GM12878 (cell line): ENCODE data around the gene NAP1L1. TPM values are rescaled to one million over a fixed set of nuclear protein-coding genes. Genes with fewer than 3 reads are reported as not detected.

Experiments
- ATF3 ChIP-seq: IDR thresholded peaks from 2 replicates; pipeline ENCODE4 v1.6.1; 2011; ENCODE audit warnings: low read depth, mild to moderate bottlenecking, low read length, moderate library complexity, borderline replicate concordance; ENCODE audit errors: extremely low read depth
- CBX3 ChIP-seq: fragments of 200-600 bp; sonication (generic); IDR thresholded peaks from 2 replicates; pipeline ENCODE4 v1.6.1; 2016; ENCODE audit warnings: low read depth, borderline replicate concordance
- CREM ChIP-seq: IDR thresholded peaks from 2 replicates; pipeline ENCODE4 v1.6.1; 2014; ENCODE audit warnings: antibody characterized with exemption, low read depth
- DPF2 ChIP-seq: fragments of 450-650 bp; IDR thresholded peaks from 2 replicates; pipeline ENCODE4 v1.6.1; 2017; ENCODE audit warnings: mild to moderate bottlenecking
- EED ChIP-seq: sonication (generic); IDR thresholded peaks from 2 replicates; pipeline ENCODE4 v1.6.1; 2016; ENCODE audit warnings: antibody characterized with exemption, low read depth
- GATAD2B ChIP-seq: fragments of 450-650 bp; conservative IDR thresholded peaks from 2 replicates; pipeline ENCODE4 v1.6.1; 2017; ENCODE audit warnings: low read depth, mild to moderate bottlenecking, moderate library complexity
- HDAC6 ChIP-seq: fragments of 200-600 bp; sonication (generic); IDR thresholded peaks from one replicate; pipeline ENCODE4 v1.8.0; 2017; ENCODE audit warnings: antibody characterized with exemption; ENCODE audit not compliant: unreplicated experiment
- IRF5 ChIP-seq: fragments of 450-650 bp; IDR thresholded peaks from 2 replicates; pipeline ENCODE4 v1.6.1; 2017; ENCODE audit warnings: borderline replicate concordance
- KLF5 ChIP-seq: fragments of 450-650 bp; IDR thresholded peaks from 2 replicates; pipeline ENCODE4 v1.6.1; 2014; ENCODE audit warnings: mild to moderate bottlenecking; ENCODE audit not compliant: partially characterized antibody
- MEF2B ChIP-seq: fragments of 450-650 bp; IDR thresholded peaks from 2 replicates; pipeline ENCODE4 v1.6.1; 2018; ENCODE audit warnings: mild to moderate bottlenecking, moderate library complexity; ENCODE audit not compliant: partially characterized antibody, poor library complexity, severe bottlenecking
- MTA2 ChIP-seq: fragments of 450-650 bp; IDR thresholded peaks from 2 replicates; pipeline ENCODE4 v1.6.1; 2016; ENCODE audit warnings: low read depth, mild to moderate bottlenecking, moderate library complexity
- MYC ChIP-seq: IDR thresholded peaks from 2 replicates; pipeline ENCODE4 v1.6.1; 2011; ENCODE audit warnings: mild to moderate bottlenecking, low read length, moderate library complexity, inconsistent platforms; ENCODE audit not compliant: insufficient read depth, insufficient replicate concordance, insufficient read length, severe bottlenecking
- NBN ChIP-seq: fragments of 450-650 bp; IDR thresholded peaks from 2 replicates; pipeline ENCODE4 v1.6.1; 2016
- NFYB ChIP-seq: IDR thresholded peaks from 2 replicates; pipeline ENCODE4 v1.6.1; 2011; ENCODE audit warnings: low read depth, mild to moderate bottlenecking, low read length, improper control_type of control experiment, moderate library complexity; ENCODE audit not compliant: insufficient read depth
- NR2C1 ChIP-seq: fragments of 450-650 bp; IDR thresholded peaks from 2 replicates; pipeline ENCODE4 v1.6.1; 2017; ENCODE audit warnings: antibody characterized with exemption, mild to moderate bottlenecking, moderate library complexity
- PBX3 ChIP-seq: IDR thresholded peaks from 2 replicates; pipeline ENCODE4 v1.6.1; 2011; ENCODE audit warnings: mild to moderate bottlenecking, low read depth, low read length, moderate library complexity; ENCODE audit not compliant: insufficient replicate concordance
- POU2F2 ChIP-seq: IDR thresholded peaks from 3 replicates; pipeline ENCODE4 v1.6.1; 2011; ENCODE audit warnings: low read depth, mild to moderate bottlenecking, low read length, borderline replicate concordance
- SIN3A ChIP-seq: IDR thresholded peaks from 2 replicates; pipeline ENCODE4 v1.6.1; 2012; ENCODE audit warnings: low read depth, low read length, improper control_type of control experiment
- SP1 ChIP-seq: IDR thresholded peaks from one replicate; pipeline ENCODE4 v1.6.1; 2011; ENCODE audit warnings: low read depth, low read length
- SREBF2 ChIP-seq: IDR thresholded peaks from 2 replicates; pipeline ENCODE4 v1.6.1; 2012; ENCODE audit warnings: mild to moderate bottlenecking, low read length
- SUZ12 ChIP-seq: fragments of 200-600 bp; sonication (generic); IDR thresholded peaks from one replicate; pipeline ENCODE4 v1.6.1; 2018; ENCODE audit warnings: antibody characterized with exemption, mild to moderate bottlenecking; ENCODE audit not compliant: unreplicated experiment
- TAF1 ChIP-seq: IDR thresholded peaks from 2 replicates; pipeline ENCODE4 v1.6.1; 2011; ENCODE audit warnings: mild to moderate bottlenecking, low read depth, low read length, borderline replicate concordance
- TCF7 ChIP-seq: IDR thresholded peaks from 2 replicates; pipeline ENCODE4 v1.6.1; 2014; ENCODE audit warnings: antibody characterized with exemption, borderline replicate concordance
- YY1 ChIP-seq: IDR thresholded peaks from 2 replicates; pipeline ENCODE4 v1.6.1; 2011; ENCODE audit warnings: low read depth, mild to moderate bottlenecking, low read length
- ZBED1 ChIP-seq: IDR thresholded peaks from 2 replicates; pipeline ENCODE4 v1.6.1; 2016; ENCODE audit warnings: borderline replicate concordance
- ZNF24 ChIP-seq: fragments of 450-650 bp; IDR thresholded peaks from 2 replicates; pipeline ENCODE4 v1.6.1; 2017; ENCODE audit warnings: antibody characterized with exemption, mild to moderate bottlenecking
- polyA plus RNA-seq, 11 experiments: library from polyadenylated mRNA; depleted of rRNA in 4 of 11; unstranded in 6 of 11; stranded (reverse) in 5 of 11; fragments of >200 nt; fragmentation: Nextera tagmentation in 4 of 11; fragmentation: Illumina TruSeq in 1 of 11; extraction: Ambion mirVana in 4 of 11; extraction: Trizol in 1 of 11; gene quantifications; 1 replicate in 1 of 11; 2 replicates in 10 of 11; pipeline versions ENCODE4 v1.2.1 to v1.2.3, GENCODE V29; 2011 to 2016; ENCODE audit warnings: inconsistent platforms in 2 of 11, missing spikeins in 2 of 11, low read depth in 1 of 11
- total RNA-seq, 4 experiments: library from RNA; depleted of rRNA in 3 of 4; stranded (reverse); fragments of >200 nt in 3 of 4; fragmentation: Illumina TruSeq in 1 of 4; extraction: Trizol in 1 of 4; gene quantifications; 2 replicates each; pipeline versions ENCODE4 v1.2.1 to v1.2.3, GENCODE V29; 2013 to 2021

Gene NAP1L1
- total and polyA plus RNA-seq, 10 of the 15 experiments (the other 5 are each of a cell fraction or from before 2014, with no cell fraction given), result 256 to 1,036 (median 536) TPM

GRCh38 chr12:76083904-76084862, at the start of gene NAP1L1 (continued):
- no peak for TF ChIP-seq PBX3
- no peak for TF ChIP-seq ZNF24
- peak; percentile 34 for TF ChIP-seq GATAD2B
- TF ChIP-seq SIN3A, result no peak; the same call in none of the 2 replicates
- no peak for TF ChIP-seq NR2C1
- TF ChIP-seq ATF3, result no peak
- TF ChIP-seq YY1, result peak; percentile 58
- no peak for TF ChIP-seq ZBED1
- TF ChIP-seq MTA2, result no peak
- TF ChIP-seq SREBF2, result no peak
- TF ChIP-seq TAF1, result peak; percentile 72; the same call in 1 of the 2 replicates
- peak; percentile 81 for TF ChIP-seq MEF2B
- TF ChIP-seq POU2F2, result peak; percentile 62; the same call in 1 of the 3 replicates
- TF ChIP-seq DPF2, result 0 out of 2 replicates have a peak, but pooled peaks have one; percentile 36
- TF ChIP-seq SP1, result no peak
- TF ChIP-seq NFYB, result no peak
- no peak for TF ChIP-seq IRF5
- TF ChIP-seq KLF5, result no peak
- no peak; the same call in 1 of the 2 replicates for TF ChIP-seq NBN
- no peak for TF ChIP-seq CBX3
- TF ChIP-seq HDAC6, result no peak
- TF ChIP-seq TCF7, result no peak
- peak; percentile 50 for TF ChIP-seq CREM
- TF ChIP-seq SUZ12, result no peak
- TF ChIP-seq EED, result no peak
- TF ChIP-seq MYC, result no peak
